Esophagus muscularis mucosa (tissue), 4 donors: ENCODE measurements around the gene PKHD1. TPM values are rescaled to one million over a fixed set of nuclear protein-coding genes. Genes with fewer than 3 reads are reported as not detected.

Source experiments
- DNase-seq: peaks from one replicate; pipeline ENCODE4 v3.0.0-alpha.2; 2017; ENCODE audit errors: extremely low spot score
- H3K27ac ChIP-seq, 4 donors: fragments of 200-600 bp; sonication (generic); replicated peaks in 1 of 4; 1 replicate in 3 of 4; 2 replicates in 1 of 4; pipeline ENCODE4 v1.5.1; 2016 to 2019; ENCODE audit warnings: mild to moderate bottlenecking in 1 of 4
- H3K27me3 ChIP-seq, 4 donors: fragments of 200-600 bp; sonication (generic); one replicate each; pipeline versions ENCODE4 v1.5.1 to v1.6.0; 2016 to 2019
- H3K36me3 ChIP-seq, 4 donors: fragments of 200-600 bp; sonication (generic); one replicate each; pipeline ENCODE4 v1.5.1; 2016 to 2019
- H3K4me1 ChIP-seq, 4 donors: fragments of 200-600 bp; sonication (generic); one replicate each; pipeline ENCODE4 v1.5.1; 2016 to 2019
- H3K4me3 ChIP-seq, 4 donors: fragments of 200-600 bp; sonication (generic); 1 replicate in 2 of 4; 2 replicates in 2 of 4; pipeline ENCODE4 v1.5.1; 2016 to 2019; ENCODE audit warnings: mild to moderate bottlenecking in 4 of 4, moderate library complexity in 1 of 4
- H3K9me3 ChIP-seq, 4 donors: fragments of 200-600 bp; sonication (generic); 1 replicate in 3 of 4; 2 replicates in 1 of 4; pipeline ENCODE4 v1.5.1; 2016 to 2019
- CTCF ChIP-seq, 3 experiments: fragments of 200-600 bp in 2 of 3; fragments of 450-650 bp in 1 of 3; sonication (generic) in 2 of 3; IDR thresholded peaks; one replicate each; pipeline ENCODE4 v1.5.1; 2017 to 2019; ENCODE audit warnings: antibody characterized with exemption in 3 of 3, mild to moderate bottlenecking in 2 of 3, moderate library complexity in 1 of 3
- EP300 ChIP-seq: sonication (generic); formaldehyde crosslinking; IDR thresholded peaks from one replicate; pipeline ENCODE4 v1.6.1; 2017; ENCODE audit warnings: antibody characterized with exemption
- POLR2A ChIP-seq: fragments of 450-650 bp; IDR thresholded peaks from one replicate; pipeline ENCODE4 v1.6.1; 2017; ENCODE audit warnings: antibody characterized with exemption, moderate library complexity, mild to moderate bottlenecking, low read depth
- POLR2AphosphoS5 ChIP-seq, 2 donors: sonication (generic); formaldehyde crosslinking; IDR thresholded peaks; one replicate each; pipeline ENCODE4 v1.6.1; 2017; ENCODE audit warnings: antibody characterized with exemption in 2 of 2
- WGBS: methylation state at CpG from one replicate; pipeline ENCODE4 v1.1.5; 2018; 5-methylcytosine and 5-hydroxymethylcytosine counted together
- intact Hi-C: fragments of 100-400 bp; cut with DNase I; formaldehyde crosslinking; loops from one replicate; pipeline ENCODE4 v1.15.1; 2023
- total RNA-seq, 4 donors: library from RNA; depleted of rRNA; stranded (reverse); fragments of >200 nt; gene quantifications; one replicate each; pipeline versions ENCODE4 v1.1.0 to v1.2.1, GENCODE V29; 2016

The PKHD1 gene
- total RNA-seq, 4 donors from 2014 or later, result under 0.01 TPM; not detected in 3

GRCh38 chr6:51619042-51619799, 468.2 kb downstream of the PKHD1 start:
- Histone ChIP-seq H3K36me3 (no peaks in the 10 kb centered on the region), H3K4me3 (no peak overlapping the region), H3K9me3 (no peaks in the 10 kb centered on the region), H3K4me1 (no peaks in the 10 kb centered on the region), H3K27me3 (no peaks in the 10 kb centered on the region), H3K27ac (no peak overlapping the region)
- no peak for DNase-seq
- intact Hi-C loops, result no loop called here
- TF ChIP-seq EP300, result no peak
- no peak for TF ChIP-seq CTCF (IDR thresholded peaks at IDR 0.05)
- no peak for TF ChIP-seq POLR2A
- TF ChIP-seq POLR2AphosphoS5 (IDR thresholded peaks at IDR 0.05), result no peak
- WGBS, result 93% methylated on average over 6 of the region's 6 CpGs

- no peak overlapping the region for H3K27ac ChIP-seq
- DNase-seq, result no peak
- H3K27me3 ChIP-seq, result no peaks in the 10 kb centered on the region
- H3K36me3 ChIP-seq, result no peaks in the 10 kb centered on the region
- H3K9me3 ChIP-seq, result no peaks in the 10 kb centered on the region
- H3K4me1 ChIP-seq, result no peaks in the 10 kb centered on the region
- no peak overlapping the region for H3K4me3 ChIP-seq
- intact Hi-C loops, result no loop called here
- TF ChIP-seq POLR2AphosphoS5 (IDR thresholded peaks at IDR 0.05) (no peak), EP300 (no peak), POLR2A (no peak), CTCF (IDR thresholded peaks at IDR 0.05) (no peak)
These were observed 468.9 kb downstream of the PKHD1 start for GRCh38 chr6:51618563-51618962.

GRCh38 chr6:51617751-51618150, 469.7 kb downstream of the PKHD1 start:
- TF ChIP-seq POLR2A (no peak), CTCF (IDR thresholded peaks at IDR 0.05) (no peak), POLR2AphosphoS5 (IDR thresholded peaks at IDR 0.05) (no peak), EP300 (no peak)
- H3K27me3 ChIP-seq, result no peaks in the 10 kb centered on the region
- H3K4me1 ChIP-seq, result no peaks in the 10 kb centered on the region
- no peak for DNase-seq
- no peak overlapping the region for H3K4me3 ChIP-seq
- 85% methylated on average over 2 of the region's 2 CpGs for WGBS
- no peaks in the 10 kb centered on the region for H3K9me3 ChIP-seq
- H3K27ac ChIP-seq, result no peak overlapping the region
- H3K36me3 ChIP-seq, result no peaks in the 10 kb centered on the region
- intact Hi-C loops, result no loop called here

- 74% methylated on average over 1 of the region's 1 CpG for WGBS
- no peak overlapping the region for H3K27ac ChIP-seq
- no peaks in the 10 kb centered on the region for H3K36me3 ChIP-seq
- no peaks in the 10 kb centered on the region for H3K27me3 ChIP-seq
- H3K4me3 ChIP-seq, result no peak overlapping the region
- no peak for DNase-seq
- no peak for TF ChIP-seq POLR2AphosphoS5 (IDR thresholded peaks at IDR 0.05)
- TF ChIP-seq POLR2A, result no peak
- TF ChIP-seq EP300, result no peak
- TF ChIP-seq CTCF (IDR thresholded peaks at IDR 0.05), result no peak
- no peaks in the 10 kb centered on the region for H3K9me3 ChIP-seq
- intact Hi-C loops, result no loop called here
- H3K4me1 ChIP-seq, result no peaks in the 10 kb centered on the region
These were observed 471.2 kb downstream of the PKHD1 start for GRCh38 chr6:51616243-51616642.

- Histone ChIP-seq H3K27me3 (no peaks in the 10 kb centered on the region), H3K4me1 (no peaks in the 10 kb centered on the region), H3K27ac (no peak overlapping the region), H3K36me3 (no peaks in the 10 kb centered on the region), H3K9me3 (no peaks in the 10 kb centered on the region), H3K4me3 (no peak overlapping the region)
- TF ChIP-seq POLR2AphosphoS5 (IDR thresholded peaks at IDR 0.05) (no peak), EP300 (no peak), POLR2A (no peak), CTCF (IDR thresholded peaks at IDR 0.05) (no peak)
- intact Hi-C loops, result no loop called here
- no peak for DNase-seq
These were observed 472.7 kb downstream of the PKHD1 start for GRCh38 chr6:51614725-51615124.
